HCT116 (cell line): ENCODE measurements around the gene TTC27. TPM values are rescaled to one million over a fixed set of nuclear protein-coding genes. Genes with fewer than 3 reads are reported as not detected.

Source experiments
- ATAC-seq: fragments of 200-7000 bp; cut with Tn5 transposase; 2 replicates; pipeline ENCODE4 v1.9.1; 2020; ENCODE audit warnings: mild to moderate bottlenecking, moderate library complexity
- BruUV-seq: library from RNA; stranded (reverse); fragments of 400-500 nt; replicated peaks from 2 replicates; lab custom pipeline; 2021; lab: Mats Ljungman, UMichigan
- CTCF ChIA-PET: fragments of 300-600 bp; sonication (Branson Sonifier 250); formaldehyde crosslinking; loops from one replicate; lab custom pipeline; 2021; ENCODE audit warnings: antibody characterized with exemption; lab: Charles Lee
- POLR2A ChIA-PET: fragments of 300-600, 350-600 bp; sonication (Branson Sonifier 250); formaldehyde crosslinking; loops from one replicate; lab custom pipeline; 2021; ENCODE audit warnings: antibody characterized with exemption; lab: Charles Lee
- RAD21 ChIA-PET, 2 experiments: fragments of 300-600 bp; sonication (Branson Sonifier 250); formaldehyde crosslinking; loops; one replicate each; lab custom pipeline; 2023; ENCODE audit warnings: low total read pairs in 2 of 2; ENCODE audit not compliant: uncharacterized antibody in 2 of 2, unreplicated experiment in 2 of 2, low non-redundant PET in 1 of 2; lab: Charles Lee
- DNase-seq: peaks from one replicate; pipeline ENCODE4 v3.0.0-alpha.2; 2010; ENCODE audit warnings: low read depth, low spot score
- H2AFZ ChIP-seq: fragments of 200-600 bp; shearing (Covaris generic), sonication (generic); 2 replicates; pipeline ENCODE4 v1.6.1; 2017; ENCODE audit warnings: low read depth, mixed run types, mixed read lengths, antibody characterized with exemption, low read length; ENCODE audit not compliant: poor library complexity, severe bottlenecking
- H3K27ac ChIP-seq: 2 replicates; pipeline ENCODE4 v1.5.1; 2012; ENCODE audit warnings: low read depth, low read length
- H3K27me3 ChIP-seq: fragments of 200-600 bp; sonication (generic); 2 replicates; pipeline ENCODE4 v1.6.1; 2016; ENCODE audit warnings: mixed run types, low read length, mixed read lengths; ENCODE audit not compliant: insufficient read depth
- H3K36me3 ChIP-seq, 2 experiments: fragments of 200-500 bp in 1 of 2; fragments of 200-600 bp in 1 of 2; sonication (Bioruptor generic) in 1 of 2; sonication (generic) in 1 of 2; 2 replicates each; pipeline versions ENCODE4 v1.5.1 to v1.6.1; 2014 to 2016; ENCODE audit warnings: low read length in 2 of 2, inconsistent platforms in 1 of 2, mixed read lengths in 1 of 2, mixed run types in 1 of 2; ENCODE audit not compliant: insufficient read depth in 2 of 2, control insufficient read depth in 1 of 2
- H3K4me1 ChIP-seq, 2 experiments: fragments of 200-600 bp in 1 of 2; sonication (generic) in 1 of 2; 2 replicates each; pipeline versions ENCODE4 v1.5.1 to v1.6.1; 2012 to 2017; ENCODE audit warnings: low read length in 2 of 2, inconsistent platforms in 1 of 2, mild to moderate bottlenecking in 1 of 2, mixed read lengths in 1 of 2, mixed run types in 1 of 2, moderate library complexity in 1 of 2; ENCODE audit not compliant: insufficient read depth in 2 of 2, control insufficient read depth in 1 of 2
- H3K4me2 ChIP-seq: fragments of 200-600 bp; sonication (generic); 2 replicates; pipeline ENCODE4 v1.6.1; 2017; ENCODE audit warnings: mixed run types, low read length, mixed read lengths
- H3K4me3 ChIP-seq, 2 experiments: fragments of 200-600 bp in 1 of 2; sonication (generic) in 1 of 2; replicated peaks in 1 of 2; 2 replicates each; pipeline ENCODE4 v1.5.1; 2011 to 2016; ENCODE audit warnings: low read length in 2 of 2, control low read depth in 1 of 2, low read depth in 1 of 2, mild to moderate bottlenecking in 1 of 2, mixed read lengths in 1 of 2, mixed run types in 1 of 2
- H3K79me2 ChIP-seq: fragments of 200-600 bp; sonication (generic); 2 replicates; pipeline ENCODE4 v1.6.1; 2017; ENCODE audit warnings: mild to moderate bottlenecking, mixed run types, low read length, moderate library complexity, mixed read lengths; ENCODE audit not compliant: insufficient read depth
- H3K9ac ChIP-seq: fragments of 200-600 bp; sonication (generic); 2 replicates; pipeline ENCODE4 v1.6.1; 2016; ENCODE audit warnings: low read length, mixed read lengths
- H3K9me2 ChIP-seq: fragments of 200-600 bp; sonication (generic), shearing (Covaris generic); 2 replicates; pipeline ENCODE4 v1.6.1; 2017; ENCODE audit warnings: mixed run types, mild to moderate bottlenecking, moderate library complexity; ENCODE audit not compliant: insufficient read depth
- H3K9me3 ChIP-seq, 2 experiments: fragments of 200-500 bp in 1 of 2; fragments of 200-600 bp in 1 of 2; sonication (Bioruptor generic) in 1 of 2; sonication (generic) in 1 of 2; 2 replicates each; pipeline ENCODE4 v1.6.1; 2014 to 2017; ENCODE audit warnings: low read length in 2 of 2, mixed read lengths in 2 of 2, inconsistent platforms in 1 of 2, low read depth in 1 of 2, mild to moderate bottlenecking in 1 of 2, mixed run types in 1 of 2, moderate library complexity in 1 of 2; ENCODE audit not compliant: control insufficient read depth in 1 of 2, insufficient read depth in 1 of 2
- H4K20me1 ChIP-seq: fragments of 200-600 bp; sonication (generic), shearing (Covaris generic); 2 replicates; pipeline ENCODE4 v1.6.1; 2017; ENCODE audit warnings: mixed run types, mild to moderate bottlenecking, moderate library complexity; ENCODE audit not compliant: insufficient read depth
- CBX3 ChIP-seq: IDR thresholded peaks from 2 replicates; pipeline ENCODE4 v1.6.1; 2012; ENCODE audit warnings: low read depth
- CTCF ChIP-seq, 3 experiments: fragments of 200-600 bp in 1 of 3; sonication (generic) in 1 of 3; IDR thresholded peaks in 2 of 3; conservative IDR thresholded peaks in 1 of 3; 2 replicates each; pipeline ENCODE4 v1.5.1; 2012 to 2017; ENCODE audit warnings: low read depth in 2 of 3, low read length in 2 of 3, antibody characterized with exemption in 1 of 3, borderline replicate concordance in 1 of 3, control low read depth in 1 of 3, mild to moderate bottlenecking in 1 of 3, mixed read lengths in 1 of 3, mixed run types in 1 of 3, moderate library complexity in 1 of 3; ENCODE audit not compliant: insufficient read depth in 1 of 3
- EGR1 ChIP-seq: IDR thresholded peaks from 2 replicates; pipeline ENCODE4 v1.6.1; 2012; ENCODE audit warnings: low read depth
- ELF1 ChIP-seq: IDR thresholded peaks from 2 replicates; pipeline ENCODE4 v1.6.1; 2012; ENCODE audit warnings: low read depth, borderline replicate concordance
- FOSL1 ChIP-seq: IDR thresholded peaks from 2 replicates; pipeline ENCODE4 v1.6.1; 2012; ENCODE audit warnings: low read depth
- POLR2A ChIP-seq: IDR thresholded peaks from 2 replicates; pipeline ENCODE4 v1.7.0; 2011; ENCODE audit warnings: borderline replicate concordance; ENCODE audit not compliant: insufficient read depth, insufficient read length; ENCODE audit errors: extremely low read depth
- POLR2AphosphoS5 ChIP-seq: IDR thresholded peaks from 2 replicates; pipeline ENCODE4 v1.6.1; 2011; ENCODE audit warnings: mild to moderate bottlenecking, low read depth, low read length, moderate library complexity
- RAD21 ChIP-seq: IDR thresholded peaks from 2 replicates; pipeline ENCODE4 v1.6.1; 2012; ENCODE audit warnings: low read depth, mild to moderate bottlenecking
- REST ChIP-seq: IDR thresholded peaks from 2 replicates; pipeline ENCODE4 v1.6.1; 2012; ENCODE audit warnings: low read depth
- SP1 ChIP-seq: IDR thresholded peaks from 2 replicates; pipeline ENCODE4 v1.6.1; 2012; ENCODE audit warnings: low read depth
- YY1 ChIP-seq: IDR thresholded peaks from 2 replicates; pipeline ENCODE4 v1.6.1; 2011; ENCODE audit warnings: low read length, low read depth, moderate library complexity, mild to moderate bottlenecking; ENCODE audit not compliant: insufficient replicate concordance; ENCODE audit errors: extremely low read depth
- ZNF274 ChIP-seq: fragments of 200-500 bp; sonication (Bioruptor generic); IDR thresholded peaks from 2 replicates; pipeline ENCODE4 v1.6.1; 2014; ENCODE audit warnings: mild to moderate bottlenecking, low read depth, low read length, inconsistent platforms
- intact Hi-C: fragments of 100-400 bp; cut with micrococcal nuclease; formaldehyde crosslinking; loops from 2 replicates; pipeline ENCODE4 v1.10.0; 2022
- total RNA-seq: library from RNA; stranded (reverse); gene quantifications from one replicate; pipeline ENCODE4 v1.2.1, GENCODE V29; 2021; ENCODE audit not compliant: unreplicated experiment

The TTC27 gene
- total RNA-seq, 1 experiment from 2014 or later, result 24.4 TPM

GRCh38 chr2:32711908-32712501 is 84.2 kb downstream of the TTC27 start:
- H3K79me2 ChIP-seq, result no peaks in the 10 kb centered on the region
- H3K9ac ChIP-seq, result no peak overlapping the region
- H3K9me2 ChIP-seq, result no peaks in the 10 kb centered on the region
- H3K4me3 ChIP-seq, result no peak overlapping the region
- H3K27ac ChIP-seq, result no peak overlapping the region
- H3K9me3 ChIP-seq, result no peaks in the 10 kb centered on the region
- intact Hi-C loops, result no loop called here
- H3K4me2 ChIP-seq, result no peak overlapping the region
- TF ChIP-seq ELF1 (no peak), REST (no peak), CBX3 (no peak), EGR1 (no peak)
- BruUV-seq, result no TSS peak
- ChIA-PET POLR2A (no interaction called here), RAD21 (no interaction called here), CTCF (no interaction called here)
- H2AFZ ChIP-seq, result no peak overlapping the region
- H3K4me1 ChIP-seq, result no peaks in the 10 kb centered on the region; a peak in 1 of 4 replicates
- H3K27me3 ChIP-seq, result no peaks in the 10 kb centered on the region
- no peaks in the 10 kb centered on the region for H4K20me1 ChIP-seq
- DNase-seq (no peak), ATAC-seq (no peak)
- no peaks in the 10 kb centered on the region for H3K36me3 ChIP-seq

GRCh38 chr2:32712870-32713269 is 85.0 kb downstream of the TTC27 start:
- Histone ChIP-seq H3K9me3 (no peaks in the 10 kb centered on the region), H3K9me2 (no peaks in the 10 kb centered on the region), H3K36me3 (no peaks in the 10 kb centered on the region), H2AFZ (no peak overlapping the region), H3K4me1 (no peaks in the 10 kb centered on the region; a peak in 1 of 4 replicates)
- ChIA-PET CTCF (no interaction called here), RAD21 (no interaction called here), POLR2A (no interaction called here)
- intact Hi-C loops, result no loop called here
- ATAC-seq (no peak), DNase-seq (no peak)
- TF ChIP-seq ZNF274 (no peak), YY1 (no peak), CBX3 (no peak), FOSL1 (no peak), RAD21 (no peak), POLR2AphosphoS5 (no peak), CTCF (IDR thresholded peaks at IDR 0.05 in 2 of 3, conservative IDR thresholded peaks at IDR 0.05 in 1 of 3; ENCODE audit: borderline replicate concordance in 1 of 3, insufficient read depth in 1 of 3, low read depth in 2 of 3, low read length in 2 of 3) (no peak), POLR2A (no peak), SP1 (no peak)
- TF ChIP-seq, all 23 proteins: peak for 0
- Histone ChIP-seq H3K79me2 (no peaks in the 10 kb centered on the region), H3K27me3 (no peaks in the 10 kb centered on the region), H3K27ac (no peak overlapping the region), H3K4me2 (no peak overlapping the region), H3K9ac (no peak overlapping the region), H3K4me3 (no peak overlapping the region), H4K20me1 (no peaks in the 10 kb centered on the region)
- no TSS peak for BruUV-seq
